Measurements from ENCODE around the gene TSPAN9. TPM values are rescaled to one million over a fixed set of nuclear protein-coding genes. Genes with fewer than 3 reads are reported as not detected.

The TSPAN9 gene
- total and polyA plus RNA-seq, 2 donors from 2014 or later, result 62.4 to 81.6 TPM

DNA sequence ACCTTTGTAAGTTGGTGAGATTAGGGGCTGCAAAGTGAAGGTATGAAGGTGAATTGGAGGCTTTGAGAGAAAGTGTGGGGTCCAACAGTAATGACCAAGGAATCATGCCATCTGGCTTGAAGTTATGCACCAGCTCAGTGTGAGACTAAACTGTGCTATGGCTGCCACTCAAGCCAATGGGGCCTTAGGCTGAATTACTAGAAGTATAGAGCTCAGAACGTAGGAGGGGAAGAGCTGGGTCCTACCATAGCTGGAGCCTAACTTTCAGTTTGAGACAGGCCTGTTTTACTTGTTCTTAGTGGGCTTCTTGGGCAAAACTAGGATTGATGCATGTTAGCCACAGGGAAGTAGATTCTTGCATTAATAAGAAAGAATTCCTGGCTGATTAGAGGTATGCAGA is 194.0 kb downstream of the TSPAN9 start:
- no peak overlapping the region for H3K27ac ChIP-seq (ENCODE audit: low read depth in 2 of 2, low read length in 2 of 2)
- H3K9ac ChIP-seq (ENCODE audit: low read length in 3 of 3), result no peak overlapping the region
- no peaks in the 10 kb centered on the region for H3K27me3 ChIP-seq (ENCODE audit: control insufficient read depth, insufficient read depth, low read length)
- no peak overlapping the region for H3K4me3 ChIP-seq (ENCODE audit: low read length in 3 of 3)
- no peak for FAIRE-seq
- intact Hi-C loops (cut with DNase I), result loop anchor here (5.0 to 10.0 kb wide), 2 partner anchors 139 to 196 kb away; partner anchors contain the start of gene TSPAN9
- no peak for DNase-seq
- peaks cover 0 to 23% (median 6%) of the 10 kb centered on the region in 3 donors for H3K4me1 ChIP-seq (ENCODE audit: control insufficient read depth in 2 of 3, insufficient read depth in 2 of 3, low read depth in 1 of 3, low read length in 3 of 3)
- H3K36me3 ChIP-seq (ENCODE audit: control insufficient read depth in 2 of 3, insufficient read depth in 3 of 3, low read length in 3 of 3), result peaks cover 0 to 4% (median 0%) of the 10 kb centered on the region in 3 donors
- TF ChIP-seq, protein P1, sequence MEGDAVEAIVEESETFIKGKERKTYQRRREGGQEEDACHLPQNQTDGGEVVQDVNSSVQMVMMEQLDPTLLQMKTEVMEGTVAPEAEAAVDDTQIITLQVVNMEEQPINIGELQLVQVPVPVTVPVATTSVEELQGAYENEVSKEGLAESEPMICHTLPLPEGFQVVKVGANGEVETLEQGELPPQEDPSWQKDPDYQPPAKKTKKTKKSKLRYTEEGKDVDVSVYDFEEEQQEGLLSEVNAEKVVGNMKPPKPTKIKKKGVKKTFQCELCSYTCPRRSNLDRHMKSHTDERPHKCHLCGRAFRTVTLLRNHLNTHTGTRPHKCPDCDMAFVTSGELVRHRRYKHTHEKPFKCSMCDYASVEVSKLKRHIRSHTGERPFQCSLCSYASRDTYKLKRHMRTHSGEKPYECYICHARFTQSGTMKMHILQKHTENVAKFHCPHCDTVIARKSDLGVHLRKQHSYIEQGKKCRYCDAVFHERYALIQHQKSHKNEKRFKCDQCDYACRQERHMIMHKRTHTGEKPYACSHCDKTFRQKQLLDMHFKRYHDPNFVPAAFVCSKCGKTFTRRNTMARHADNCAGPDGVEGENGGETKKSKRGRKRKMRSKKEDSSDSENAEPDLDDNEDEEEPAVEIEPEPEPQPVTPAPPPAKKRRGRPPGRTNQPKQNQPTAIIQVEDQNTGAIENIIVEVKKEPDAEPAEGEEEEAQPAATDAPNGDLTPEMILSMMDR (IDR thresholded peaks at IDR 0.05; ENCODE audit: borderline replicate concordance, extremely low read depth, insufficient read depth), result no peak
- H3K9me3 ChIP-seq (ENCODE audit: control insufficient read depth in 2 of 3, insufficient read depth in 1 of 3, low read length in 3 of 3), result no peaks in the 10 kb centered on the region

DNA sequence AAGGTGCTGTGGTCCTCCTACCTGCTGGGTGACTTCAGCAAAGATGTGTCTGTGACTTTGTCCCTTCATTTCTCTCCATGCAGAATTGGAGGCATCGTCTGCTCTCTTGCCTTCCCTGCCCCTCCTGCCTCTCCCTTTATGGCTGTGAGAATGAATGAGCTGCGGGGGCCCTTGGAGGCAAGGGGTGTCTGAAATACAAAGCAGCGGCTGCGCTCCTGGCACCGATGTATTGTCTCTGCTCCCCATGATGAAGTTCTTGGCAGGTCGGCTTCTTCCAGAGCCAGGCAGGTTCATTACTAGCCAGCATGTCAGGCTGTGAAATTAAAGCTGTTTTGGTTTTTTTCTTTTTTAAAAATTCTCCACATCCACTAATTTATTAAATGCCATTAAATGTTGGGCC is 194.5 kb downstream of the TSPAN9 start:
- Histone ChIP-seq H3K27ac (ENCODE audit: low read depth in 2 of 2, low read length in 2 of 2) (no peak overlapping the region), H3K9ac (ENCODE audit: low read length in 3 of 3) (no peak overlapping the region), H3K4me1 (ENCODE audit: control insufficient read depth in 2 of 3, insufficient read depth in 2 of 3, low read depth in 1 of 3, low read length in 3 of 3) (peaks cover 0 to 20% (median 6%) of the 10 kb centered on the region in 3 donors), H3K4me3 (ENCODE audit: low read length in 3 of 3) (no peak overlapping the region), H3K27me3 (ENCODE audit: control insufficient read depth, insufficient read depth, low read length) (no peaks in the 10 kb centered on the region), H3K9me3 (ENCODE audit: control insufficient read depth in 2 of 3, insufficient read depth in 1 of 3, low read length in 3 of 3) (no peaks in the 10 kb centered on the region), H3K36me3 (ENCODE audit: control insufficient read depth in 2 of 3, insufficient read depth in 3 of 3, low read length in 3 of 3) (peaks cover 0 to 3% (median 0%) of the 10 kb centered on the region in 3 donors)
- DNase-seq (no peak), FAIRE-seq (no peak)
- intact Hi-C loops (cut with DNase I), result loop anchor here (5.0 to 10.0 kb wide), 2 partner anchors 139 to 197 kb away; partner anchors contain the start of gene TSPAN9
- TF ChIP-seq, protein P1 (IDR thresholded peaks at IDR 0.05; ENCODE audit: borderline replicate concordance, extremely low read depth, insufficient read depth), result no peak

DNA sequence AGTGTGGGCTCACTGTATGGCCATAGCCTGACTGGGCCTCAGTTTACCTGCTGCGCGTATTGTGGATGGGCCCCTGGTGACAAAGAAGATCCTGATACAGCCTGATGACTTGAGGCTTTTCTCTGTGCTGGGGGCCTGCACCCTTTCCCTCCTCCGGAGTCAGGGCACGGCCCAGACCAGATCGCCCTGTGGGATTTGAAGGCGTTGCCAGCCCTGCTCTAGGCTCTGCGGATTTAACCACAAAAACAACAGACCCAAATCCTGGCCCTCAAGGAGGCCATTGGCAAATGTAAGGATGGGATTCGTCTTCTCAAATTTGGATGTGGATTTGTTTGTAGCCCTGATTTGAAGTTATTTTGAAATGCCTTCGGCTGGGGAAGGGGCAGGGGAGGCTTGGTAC is 195.8 kb downstream of the TSPAN9 start:
- no peak for DNase-seq
- no peak overlapping the region for H3K4me3 ChIP-seq (ENCODE audit: low read length in 3 of 3)
- TF ChIP-seq, protein P1 (IDR thresholded peaks at IDR 0.05; ENCODE audit: borderline replicate concordance, extremely low read depth, insufficient read depth), result no peak
- H3K27ac ChIP-seq (ENCODE audit: low read depth in 2 of 2, low read length in 2 of 2), result no peak overlapping the region
- intact Hi-C loops (cut with DNase I), result loop anchor here (5.0 to 10.0 kb wide), 2 partner anchors 141 to 198 kb away; partner anchors contain the start of gene TSPAN9
- peaks cover 0 to 13% (median 0%) of the 10 kb centered on the region in 3 donors for H3K4me1 ChIP-seq (ENCODE audit: control insufficient read depth in 2 of 3, insufficient read depth in 2 of 3, low read depth in 1 of 3, low read length in 3 of 3)
- H3K9me3 ChIP-seq (ENCODE audit: control insufficient read depth in 2 of 3, insufficient read depth in 1 of 3, low read length in 3 of 3), result no peaks in the 10 kb centered on the region
- H3K27me3 ChIP-seq (ENCODE audit: control insufficient read depth, insufficient read depth, low read length), result no peaks in the 10 kb centered on the region
- no peak overlapping the region for H3K9ac ChIP-seq (ENCODE audit: low read length in 3 of 3)
- H3K36me3 ChIP-seq (ENCODE audit: control insufficient read depth in 2 of 3, insufficient read depth in 3 of 3, low read length in 3 of 3), result peaks cover 0 to 4% (median 3%) of the 10 kb centered on the region in 3 donors
- FAIRE-seq, result no peak
